Suprapubic skin (tissue), 4 donors: ENCODE results near the gene LIN37. TPM values are rescaled to one million over a fixed set of nuclear protein-coding genes. Genes with fewer than 3 reads are reported as not detected.

Experiments
- DNase-seq, 2 donors: peaks; one replicate each; pipeline ENCODE4 v3.0.0-alpha.2; 2019; ENCODE audit warnings: low spot score in 2 of 2
- H3K27ac ChIP-seq: fragments of 200-600 bp; sonication (generic); one replicate; pipeline ENCODE4 v1.5.1; 2019
- H3K27me3 ChIP-seq: fragments of 200-600 bp; sonication (generic); one replicate; pipeline ENCODE4 v1.5.1; 2019
- H3K36me3 ChIP-seq: fragments of 200-600 bp; sonication (generic); one replicate; pipeline ENCODE4 v1.5.1; 2019
- H3K4me1 ChIP-seq: fragments of 200-600 bp; sonication (generic); one replicate; pipeline ENCODE4 v1.5.1; 2019
- H3K4me3 ChIP-seq: fragments of 200-600 bp; sonication (generic); one replicate; pipeline ENCODE4 v1.5.1; 2019; ENCODE audit warnings: mild to moderate bottlenecking
- H3K9me3 ChIP-seq: fragments of 200-600 bp; sonication (generic); one replicate; pipeline ENCODE4 v1.5.1; 2019
- EP300 ChIP-seq: sonication (generic); formaldehyde crosslinking; IDR thresholded peaks from one replicate; pipeline ENCODE4 v1.6.1; 2017; ENCODE audit warnings: antibody characterized with exemption
- POLR2A ChIP-seq, 2 donors: fragments of 450-650 bp; IDR thresholded peaks; one replicate each; pipeline ENCODE4 v1.6.1; 2017; ENCODE audit warnings: antibody characterized with exemption in 2 of 2, mild to moderate bottlenecking in 2 of 2, moderate library complexity in 2 of 2
- POLR2AphosphoS5 ChIP-seq, 3 donors: sonication (generic); formaldehyde crosslinking; IDR thresholded peaks; one replicate each; pipeline ENCODE4 v1.6.1; 2017; ENCODE audit warnings: antibody characterized with exemption in 3 of 3
- WGBS: methylation state at CpG from one replicate; pipeline ENCODE4 v1.1.5; 2018; 5-methylcytosine and 5-hydroxymethylcytosine counted together
- total RNA-seq, 4 donors: library from RNA; depleted of rRNA; stranded (reverse); fragments of >200 nt; gene quantifications; one replicate each; pipeline ENCODE4 v1.1.0, GENCODE V29; 2016
- TF ChIP-seq, protein P1 (sequence below), 2 donors: fragments of 200-600 bp in 1 of 2; fragments of 450-650 bp in 1 of 2; sonication (generic) in 1 of 2; IDR thresholded peaks; one replicate each; pipeline ENCODE4 v1.5.1; 2016 to 2019; ENCODE audit warnings: antibody characterized with exemption in 2 of 2, mild to moderate bottlenecking in 1 of 2, moderate library complexity in 1 of 2

LIN37 gene
- total RNA-seq, 4 donors from 2014 or later = 11.0 to 21.5 (median 20.0) TPM

DNA sequence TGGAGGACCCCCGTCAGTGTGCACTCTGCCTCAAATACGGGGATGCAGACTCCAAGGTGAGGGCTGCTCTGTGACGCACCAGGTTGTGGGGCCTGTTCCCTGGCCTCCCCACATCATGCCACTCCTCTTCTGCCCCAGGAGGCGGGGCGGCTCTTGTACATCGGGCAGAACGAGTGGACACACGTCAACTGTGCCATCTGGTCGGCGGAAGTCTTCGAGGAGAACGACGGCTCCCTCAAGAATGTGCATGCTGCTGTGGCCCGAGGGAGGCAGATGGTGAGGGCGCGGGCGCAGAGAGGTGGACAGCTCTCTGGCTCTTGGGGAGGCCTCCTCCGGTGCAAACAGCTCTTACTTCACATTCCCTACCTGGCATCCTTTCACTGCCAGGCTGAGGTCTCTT lies 19.4 kb upstream of the LIN37 start:
- no peaks in the 10 kb centered on the region for H3K9me3 ChIP-seq
- WGBS = 95% methylated on average over 6 of the region's 18 CpGs
- no peak overlapping the region for H3K4me3 ChIP-seq

DNA sequence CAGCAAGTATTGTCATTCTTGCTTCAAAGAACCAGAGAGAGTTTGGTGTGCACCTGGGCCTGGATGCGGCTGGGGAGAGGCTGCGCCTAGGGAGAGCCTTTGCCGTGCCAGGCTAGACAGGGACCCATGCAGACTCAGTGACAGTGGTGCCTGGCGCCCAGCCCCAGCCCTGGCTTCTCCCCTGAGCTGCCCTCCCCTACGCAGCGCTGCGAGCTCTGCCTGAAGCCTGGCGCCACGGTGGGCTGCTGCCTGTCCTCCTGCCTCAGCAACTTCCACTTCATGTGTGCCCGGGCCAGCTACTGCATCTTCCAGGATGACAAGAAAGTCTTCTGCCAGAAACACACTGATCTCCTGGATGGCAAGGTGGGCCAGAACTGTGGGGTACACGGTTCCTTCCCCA lies 18.6 kb upstream of the LIN37 start:
- DNase-seq = no peak
- Histone ChIP-seq H3K9me3 (no peaks in the 10 kb centered on the region), H3K36me3 (peaks cover 99% of the 10 kb centered on the region), H3K4me3 (no peak overlapping the region), H3K4me1 (peaks cover 15% of the 10 kb centered on the region), H3K27ac (no peak overlapping the region), H3K27me3 (no peaks in the 10 kb centered on the region)
- WGBS = 86% methylated on average over 11 of the region's 11 CpGs
- no peak for TF ChIP-seq POLR2AphosphoS5 (IDR thresholded peaks at IDR 0.05)
- no peak for TF ChIP-seq EP300
- TF ChIP-seq, protein P1, sequence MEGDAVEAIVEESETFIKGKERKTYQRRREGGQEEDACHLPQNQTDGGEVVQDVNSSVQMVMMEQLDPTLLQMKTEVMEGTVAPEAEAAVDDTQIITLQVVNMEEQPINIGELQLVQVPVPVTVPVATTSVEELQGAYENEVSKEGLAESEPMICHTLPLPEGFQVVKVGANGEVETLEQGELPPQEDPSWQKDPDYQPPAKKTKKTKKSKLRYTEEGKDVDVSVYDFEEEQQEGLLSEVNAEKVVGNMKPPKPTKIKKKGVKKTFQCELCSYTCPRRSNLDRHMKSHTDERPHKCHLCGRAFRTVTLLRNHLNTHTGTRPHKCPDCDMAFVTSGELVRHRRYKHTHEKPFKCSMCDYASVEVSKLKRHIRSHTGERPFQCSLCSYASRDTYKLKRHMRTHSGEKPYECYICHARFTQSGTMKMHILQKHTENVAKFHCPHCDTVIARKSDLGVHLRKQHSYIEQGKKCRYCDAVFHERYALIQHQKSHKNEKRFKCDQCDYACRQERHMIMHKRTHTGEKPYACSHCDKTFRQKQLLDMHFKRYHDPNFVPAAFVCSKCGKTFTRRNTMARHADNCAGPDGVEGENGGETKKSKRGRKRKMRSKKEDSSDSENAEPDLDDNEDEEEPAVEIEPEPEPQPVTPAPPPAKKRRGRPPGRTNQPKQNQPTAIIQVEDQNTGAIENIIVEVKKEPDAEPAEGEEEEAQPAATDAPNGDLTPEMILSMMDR (IDR thresholded peaks at IDR 0.05) = no peak
- TF ChIP-seq POLR2A (IDR thresholded peaks at IDR 0.05) = no peak

More for the DNA sequence above, 19.4 kb upstream of the LIN37 start:
- Histone ChIP-seq H3K4me1 (peaks cover 15% of the 10 kb centered on the region), H3K27ac (no peak overlapping the region), H3K27me3 (no peaks in the 10 kb centered on the region), H3K36me3 (peaks cover 99% of the 10 kb centered on the region)
- no peak for TF ChIP-seq EP300
- TF ChIP-seq POLR2A (IDR thresholded peaks at IDR 0.05) = no peak
- TF ChIP-seq, protein P1 (IDR thresholded peaks at IDR 0.05) = no peak
- no peak for TF ChIP-seq POLR2AphosphoS5 (IDR thresholded peaks at IDR 0.05)
- no peak for DNase-seq

DNA sequence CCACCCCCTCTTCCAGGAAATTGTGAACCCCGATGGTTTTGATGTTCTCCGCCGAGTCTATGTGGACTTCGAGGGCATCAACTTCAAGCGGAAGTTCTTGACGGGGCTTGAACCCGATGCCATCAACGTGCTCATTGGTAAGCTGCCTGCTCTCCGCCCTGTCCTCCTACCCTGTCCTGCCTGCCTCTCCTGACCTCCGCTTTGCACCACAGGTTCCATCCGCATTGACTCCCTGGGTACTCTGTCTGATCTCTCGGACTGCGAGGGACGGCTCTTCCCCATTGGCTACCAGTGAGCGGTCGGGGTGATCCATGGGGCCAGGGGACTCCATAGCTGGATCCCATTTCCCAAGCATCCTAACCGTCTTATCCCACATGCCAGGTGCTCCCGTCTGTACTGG lies 18.1 kb upstream of the LIN37 start:
- TF ChIP-seq POLR2A (IDR thresholded peaks at IDR 0.05) (no peak), EP300 (no peak), POLR2AphosphoS5 (IDR thresholded peaks at IDR 0.05) (no peak)
- TF ChIP-seq, protein P1 (IDR thresholded peaks at IDR 0.05) = no peak
- WGBS = 91% methylated on average over 18 of the region's 18 CpGs
- Histone ChIP-seq H3K9me3 (no peaks in the 10 kb centered on the region), H3K4me3 (no peak overlapping the region), H3K36me3 (peaks cover 99% of the 10 kb centered on the region), H3K27me3 (no peaks in the 10 kb centered on the region), H3K4me1 (peaks cover 15% of the 10 kb centered on the region), H3K27ac (no peak overlapping the region)
- no peak for DNase-seq

DNA sequence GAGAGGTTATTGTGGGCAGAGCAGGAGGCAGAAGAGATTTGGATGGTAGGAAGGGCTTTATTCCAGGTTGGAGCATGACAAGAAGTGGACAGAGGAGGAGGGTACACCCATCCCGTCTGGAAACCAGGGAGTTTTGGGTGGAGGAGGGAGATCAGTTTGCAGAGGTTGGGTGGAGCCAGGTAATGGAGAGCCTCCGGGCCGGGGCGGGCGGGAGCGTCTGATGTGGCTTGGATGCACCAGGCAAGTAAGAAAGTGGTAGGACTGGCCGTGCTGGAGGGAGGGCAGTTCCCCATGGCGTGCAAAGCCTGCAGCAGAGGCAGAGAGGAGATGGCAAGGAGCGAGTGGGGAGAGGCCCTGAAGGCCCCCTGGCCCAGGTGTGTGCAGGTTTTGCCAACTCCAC lies 17.0 kb upstream of the LIN37 start:
- Histone ChIP-seq H3K36me3 (peaks cover 93% of the 10 kb centered on the region), H3K27me3 (no peaks in the 10 kb centered on the region), H3K4me1 (peaks cover 15% of the 10 kb centered on the region), H3K9me3 (no peaks in the 10 kb centered on the region), H3K4me3 (no peak overlapping the region), H3K27ac (peak overlapping the region; percentile 43)
- TF ChIP-seq, protein P1 (IDR thresholded peaks at IDR 0.05) = no peak
- no peak for TF ChIP-seq POLR2A (IDR thresholded peaks at IDR 0.05)
- TF ChIP-seq EP300 = no peak
- no peak for TF ChIP-seq POLR2AphosphoS5 (IDR thresholded peaks at IDR 0.05)
- no peak for DNase-seq
- 46% methylated on average over 9 of the region's 9 CpGs for WGBS

DNA sequence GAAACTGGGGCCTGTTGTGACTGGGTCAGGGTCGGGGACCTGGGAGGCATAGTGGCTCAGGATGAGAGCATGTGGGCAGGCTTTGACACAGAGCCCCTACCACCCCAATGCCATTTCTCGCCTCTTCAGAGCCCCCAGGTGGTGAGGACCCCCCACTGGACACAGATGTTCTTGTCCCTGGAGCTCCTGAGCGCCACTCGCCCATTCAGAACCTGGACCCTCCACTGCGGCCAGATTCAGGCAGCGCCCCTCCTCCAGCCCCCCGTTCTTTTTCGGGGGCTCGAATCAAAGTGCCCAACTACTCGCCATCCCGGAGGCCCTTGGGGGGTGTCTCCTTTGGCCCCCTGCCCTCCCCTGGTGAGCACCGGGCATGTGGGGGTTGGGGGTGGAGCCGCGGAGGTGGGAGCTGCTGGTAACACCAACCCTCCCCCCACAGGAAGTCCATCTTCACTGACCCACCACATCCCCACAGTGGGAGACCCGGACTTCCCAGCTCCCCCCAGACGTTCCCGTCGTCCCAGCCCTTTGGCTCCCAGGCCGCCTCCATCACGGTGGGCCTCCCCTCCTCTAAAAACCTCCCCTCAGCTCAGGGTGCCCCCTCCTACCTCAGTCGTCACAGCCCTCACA lies 16.5 kb upstream of the LIN37 start:
- 86% methylated on average over 20 of the region's 21 CpGs for WGBS
- Histone ChIP-seq H3K9me3 (no peaks in the 10 kb centered on the region), H3K4me3 (no peak overlapping the region), H3K36me3 (peaks cover 93% of the 10 kb centered on the region), H3K27me3 (no peaks in the 10 kb centered on the region), H3K27ac (no peak overlapping the region), H3K4me1 (peaks cover 15% of the 10 kb centered on the region)
- TF ChIP-seq, protein P1 (IDR thresholded peaks at IDR 0.05) = no peak
- TF ChIP-seq EP300 (no peak), POLR2AphosphoS5 (IDR thresholded peaks at IDR 0.05) (no peak), POLR2A (IDR thresholded peaks at IDR 0.05) (no peak)
- no peak for DNase-seq
